Tibial nerve (tissue), 3 donors: Measurements from ENCODE around the gene GJB2.

Experiments used
- CTCF ChIP-seq, 5 experiments: fragments of 200-600 bp in 3 of 5; fragments of 450-650 bp in 2 of 5; sonication (generic) in 3 of 5; IDR thresholded peaks; one replicate each; pipeline ENCODE4 v1.5.1; 2016 to 2019; ENCODE audit warnings: antibody characterized with exemption in 5 of 5, mild to moderate bottlenecking in 3 of 5, moderate library complexity in 2 of 5
- POLR2A ChIP-seq, 2 donors: fragments of 450-650 bp; IDR thresholded peaks; one replicate each; pipeline ENCODE4 v1.6.1; 2017; ENCODE audit warnings: antibody characterized with exemption in 2 of 2, mild to moderate bottlenecking in 2 of 2, moderate library complexity in 2 of 2

GRCh38 chr13:20227288-20227687 lies 34.5 kb upstream of the GJB2 start:
- TF ChIP-seq CTCF (IDR thresholded peaks at IDR 0.05) (no peak), POLR2A (IDR thresholded peaks at IDR 0.05) (no peak)
